ENCODE data around the gene GPRASP1.

DNA sequence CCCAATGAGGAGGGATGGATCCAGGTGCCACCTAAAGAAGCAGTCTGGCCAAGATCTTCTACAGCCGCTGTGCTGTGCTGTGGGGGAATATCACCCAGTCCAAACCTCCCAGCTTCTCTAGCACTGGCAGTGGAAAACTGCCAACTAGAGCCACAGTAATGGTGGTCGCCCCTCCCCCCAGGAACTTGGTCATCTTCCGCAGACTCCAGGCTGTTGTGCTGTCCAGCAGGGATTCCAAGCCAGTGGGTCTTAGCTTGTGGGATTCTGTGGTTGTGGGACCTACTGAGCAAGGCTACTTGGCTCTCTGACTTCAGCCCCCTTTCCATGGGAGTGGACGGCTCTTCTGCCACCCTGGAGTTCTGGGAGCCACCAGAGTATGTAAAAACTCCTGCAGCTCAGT, 18.2 kb downstream of the GPRASP1 start:
- TF ChIP-seq, protein P1, sequence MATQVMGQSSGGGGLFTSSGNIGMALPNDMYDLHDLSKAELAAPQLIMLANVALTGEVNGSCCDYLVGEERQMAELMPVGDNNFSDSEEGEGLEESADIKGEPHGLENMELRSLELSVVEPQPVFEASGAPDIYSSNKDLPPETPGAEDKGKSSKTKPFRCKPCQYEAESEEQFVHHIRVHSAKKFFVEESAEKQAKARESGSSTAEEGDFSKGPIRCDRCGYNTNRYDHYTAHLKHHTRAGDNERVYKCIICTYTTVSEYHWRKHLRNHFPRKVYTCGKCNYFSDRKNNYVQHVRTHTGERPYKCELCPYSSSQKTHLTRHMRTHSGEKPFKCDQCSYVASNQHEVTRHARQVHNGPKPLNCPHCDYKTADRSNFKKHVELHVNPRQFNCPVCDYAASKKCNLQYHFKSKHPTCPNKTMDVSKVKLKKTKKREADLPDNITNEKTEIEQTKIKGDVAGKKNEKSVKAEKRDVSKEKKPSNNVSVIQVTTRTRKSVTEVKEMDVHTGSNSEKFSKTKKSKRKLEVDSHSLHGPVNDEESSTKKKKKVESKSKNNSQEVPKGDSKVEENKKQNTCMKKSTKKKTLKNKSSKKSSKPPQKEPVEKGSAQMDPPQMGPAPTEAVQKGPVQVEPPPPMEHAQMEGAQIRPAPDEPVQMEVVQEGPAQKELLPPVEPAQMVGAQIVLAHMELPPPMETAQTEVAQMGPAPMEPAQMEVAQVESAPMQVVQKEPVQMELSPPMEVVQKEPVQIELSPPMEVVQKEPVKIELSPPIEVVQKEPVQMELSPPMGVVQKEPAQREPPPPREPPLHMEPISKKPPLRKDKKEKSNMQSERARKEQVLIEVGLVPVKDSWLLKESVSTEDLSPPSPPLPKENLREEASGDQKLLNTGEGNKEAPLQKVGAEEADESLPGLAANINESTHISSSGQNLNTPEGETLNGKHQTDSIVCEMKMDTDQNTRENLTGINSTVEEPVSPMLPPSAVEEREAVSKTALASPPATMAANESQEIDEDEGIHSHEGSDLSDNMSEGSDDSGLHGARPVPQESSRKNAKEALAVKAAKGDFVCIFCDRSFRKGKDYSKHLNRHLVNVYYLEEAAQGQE (IDR thresholded peaks at IDR 0.05; ENCODE audit: low read depth), result no peak
- no peak for TF ChIP-seq POLR2AphosphoS5 (IDR thresholded peaks at IDR 0.05; ENCODE audit: low read depth, low read length)
- TF ChIP-seq, protein P2, sequence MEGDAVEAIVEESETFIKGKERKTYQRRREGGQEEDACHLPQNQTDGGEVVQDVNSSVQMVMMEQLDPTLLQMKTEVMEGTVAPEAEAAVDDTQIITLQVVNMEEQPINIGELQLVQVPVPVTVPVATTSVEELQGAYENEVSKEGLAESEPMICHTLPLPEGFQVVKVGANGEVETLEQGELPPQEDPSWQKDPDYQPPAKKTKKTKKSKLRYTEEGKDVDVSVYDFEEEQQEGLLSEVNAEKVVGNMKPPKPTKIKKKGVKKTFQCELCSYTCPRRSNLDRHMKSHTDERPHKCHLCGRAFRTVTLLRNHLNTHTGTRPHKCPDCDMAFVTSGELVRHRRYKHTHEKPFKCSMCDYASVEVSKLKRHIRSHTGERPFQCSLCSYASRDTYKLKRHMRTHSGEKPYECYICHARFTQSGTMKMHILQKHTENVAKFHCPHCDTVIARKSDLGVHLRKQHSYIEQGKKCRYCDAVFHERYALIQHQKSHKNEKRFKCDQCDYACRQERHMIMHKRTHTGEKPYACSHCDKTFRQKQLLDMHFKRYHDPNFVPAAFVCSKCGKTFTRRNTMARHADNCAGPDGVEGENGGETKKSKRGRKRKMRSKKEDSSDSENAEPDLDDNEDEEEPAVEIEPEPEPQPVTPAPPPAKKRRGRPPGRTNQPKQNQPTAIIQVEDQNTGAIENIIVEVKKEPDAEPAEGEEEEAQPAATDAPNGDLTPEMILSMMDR (IDR thresholded peaks at IDR 0.05 in 2 of 3, conservative IDR thresholded peaks at IDR 0.05 in 1 of 3; ENCODE audit: borderline replicate concordance in 1 of 3, insufficient read depth in 1 of 3, low read depth in 2 of 3, low read length in 2 of 3), result no peak
- TF ChIP-seq, protein P3, sequence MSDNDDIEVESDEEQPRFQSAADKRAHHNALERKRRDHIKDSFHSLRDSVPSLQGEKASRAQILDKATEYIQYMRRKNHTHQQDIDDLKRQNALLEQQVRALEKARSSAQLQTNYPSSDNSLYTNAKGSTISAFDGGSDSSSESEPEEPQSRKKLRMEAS (IDR thresholded peaks at IDR 0.05), result no peak
- TF ChIP-seq POLR2A (IDR thresholded peaks at IDR 0.05; ENCODE audit: borderline replicate concordance, extremely low read depth, insufficient read depth, insufficient read length), result no peak
- TF ChIP-seq CBX3 (IDR thresholded peaks at IDR 0.05; ENCODE audit: low read depth), result no peak
- TF ChIP-seq TCF7L2 (IDR thresholded peaks at IDR 0.05; ENCODE audit: borderline replicate concordance, extremely low read depth, insufficient read depth, insufficient read length), result no peak
- TF ChIP-seq EZH2 (IDR thresholded peaks at IDR 0.05), result no peak
- no peak for TF ChIP-seq RAD21 (IDR thresholded peaks at IDR 0.05; ENCODE audit: low read depth)
- TF ChIP-seq YY1 (IDR thresholded peaks at IDR 0.05; ENCODE audit: extremely low read depth, insufficient replicate concordance, low read depth, low read length), result no peak
- TF ChIP-seq SP1 (IDR thresholded peaks at IDR 0.05; ENCODE audit: low read depth), result no peak
- TF ChIP-seq ZNF274 (IDR thresholded peaks at IDR 0.05; ENCODE audit: low read depth, low read length), result no peak

Data from HCT116 (cell line).